HG03108 (cell line): ENCODE measurements around the gene NKAIN2.

Experiments used
- ATAC-seq: cut with Tn5 transposase; IDR thresholded peaks from one replicate; pipeline ENCODE4 v1.9.1; 2021; ENCODE audit warnings: moderate library complexity; ENCODE audit not compliant: unreplicated experiment

NKAIN2 gene

DNA sequence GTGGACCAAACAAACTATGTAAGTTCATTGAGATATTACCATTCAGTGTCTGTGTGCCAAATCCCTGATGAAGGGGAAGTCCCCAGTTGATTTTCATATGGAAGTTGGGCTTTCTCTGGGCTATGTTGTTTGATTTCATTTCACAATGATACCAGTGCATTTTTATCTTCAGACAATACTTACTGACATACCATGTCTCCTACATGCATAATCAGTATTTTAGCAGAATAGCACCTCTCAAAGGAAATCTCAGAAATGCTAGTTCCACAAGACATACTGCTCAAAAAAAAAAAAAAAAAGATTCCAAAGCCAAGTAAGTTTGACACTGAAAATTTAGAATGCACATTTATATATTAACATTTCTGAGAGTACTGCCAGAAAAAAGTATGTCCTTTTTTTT, 989.7 kb downstream of the NKAIN2 start:
- ATAC-seq, result no peak

DNA sequence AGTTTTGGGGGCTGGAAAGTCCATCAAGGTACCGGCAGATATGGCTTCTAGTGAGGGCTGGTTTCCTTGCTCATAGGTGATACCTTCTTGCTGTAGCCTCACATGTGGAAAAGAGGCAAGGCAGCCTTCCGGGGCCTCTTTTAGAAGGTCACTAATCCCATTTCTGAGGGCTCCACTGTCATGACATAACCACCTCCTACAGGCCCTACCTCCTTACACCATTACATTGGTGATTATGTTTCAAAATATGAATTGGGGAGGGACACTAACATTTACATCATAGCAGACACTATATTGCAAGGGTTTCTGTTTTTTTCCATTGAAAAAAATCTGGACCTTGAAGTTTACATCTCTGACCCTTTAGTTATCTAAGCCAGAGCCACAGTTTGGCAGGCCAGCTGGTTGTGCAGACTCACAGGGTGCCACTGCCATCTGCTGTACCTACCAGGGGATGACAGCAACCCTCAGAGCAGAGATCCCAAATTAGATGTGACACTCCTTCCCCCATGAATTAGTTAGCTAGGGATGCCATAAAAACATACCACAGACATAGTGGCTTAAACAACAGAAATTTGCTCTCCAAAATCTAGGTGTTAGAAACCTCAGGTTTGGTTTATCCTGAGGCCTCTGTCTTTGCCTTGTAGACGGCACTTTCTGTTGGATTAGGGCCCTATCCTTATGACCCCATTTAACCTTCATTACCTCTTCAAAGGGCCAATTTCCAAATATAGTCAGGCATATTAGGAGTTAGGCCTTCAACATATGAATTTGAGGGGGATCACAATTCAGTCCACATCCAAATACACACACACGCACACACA, 992.2 kb downstream of the NKAIN2 start:
- no peak for ATAC-seq

DNA sequence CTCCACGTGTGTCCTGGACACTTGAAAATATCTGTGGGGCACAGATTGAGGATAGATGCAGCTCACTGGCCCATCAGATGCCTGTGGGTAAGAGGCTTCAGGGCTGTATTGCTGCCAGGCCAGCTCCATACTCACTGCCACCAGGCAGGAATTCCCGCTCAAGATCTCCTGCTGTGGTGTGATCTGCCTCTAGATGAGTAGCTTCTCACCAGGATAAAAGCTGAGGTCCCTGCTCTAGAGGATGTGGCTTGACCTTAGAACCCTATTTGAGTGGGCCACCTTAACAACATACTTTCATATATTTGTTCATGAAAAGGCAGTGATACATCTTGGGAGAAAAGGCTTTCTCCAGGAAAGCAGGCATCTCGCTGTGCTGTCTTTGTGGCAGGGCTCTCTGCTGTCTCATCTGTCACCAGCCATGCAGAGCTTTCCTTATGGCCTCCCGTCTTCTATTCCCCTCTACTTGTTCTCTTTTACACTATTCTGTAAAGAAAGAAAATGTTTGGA, 992.9 kb downstream of the NKAIN2 start:
- no peak for ATAC-seq

DNA sequence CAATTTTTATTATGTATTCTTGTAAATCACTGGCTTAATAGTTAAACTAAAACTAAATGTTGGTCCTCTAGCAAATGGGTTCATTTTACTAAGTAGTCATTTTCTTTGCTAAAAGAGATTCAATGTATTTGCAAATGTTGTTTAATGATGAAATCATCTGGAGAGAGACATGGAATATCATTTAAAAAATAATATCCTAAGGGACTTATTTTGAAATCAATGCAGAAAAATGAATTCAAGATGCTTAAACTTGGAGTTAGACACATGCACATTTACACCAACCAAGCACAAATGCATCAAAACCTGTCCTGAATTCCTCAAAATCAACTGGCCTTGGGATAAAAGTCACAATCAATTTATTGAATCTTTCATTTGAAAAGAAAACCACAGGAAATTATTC, 993.6 kb downstream of the NKAIN2 start:
- no peak for ATAC-seq

- no peak for ATAC-seq
These were observed 995.4 kb downstream of the NKAIN2 start for GRCh38 chr6:124798942-124799496.

- ATAC-seq, result no peak
These were observed 996.0 kb downstream of the NKAIN2 start for GRCh38 chr6:124799638-124800037.

DNA sequence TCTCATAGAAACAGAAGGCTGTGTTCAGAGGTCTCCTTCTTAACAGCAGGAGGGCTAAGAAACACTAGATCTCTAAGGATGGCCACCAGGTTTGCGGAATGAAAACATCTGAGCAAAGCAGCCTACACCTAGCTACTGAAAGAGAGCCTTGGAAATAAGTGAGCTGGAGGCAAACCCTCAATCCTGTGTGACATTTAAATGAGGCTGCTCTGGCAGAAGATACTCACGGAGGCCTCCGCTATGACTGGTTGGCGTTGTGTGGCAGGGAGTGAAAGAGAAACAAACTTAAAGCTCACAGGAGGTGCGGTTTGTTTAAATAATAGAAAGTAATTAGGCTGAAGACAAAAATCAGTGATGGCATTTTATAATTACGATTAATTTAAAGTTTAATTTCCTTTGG, 996.6 kb downstream of the NKAIN2 start:
- ATAC-seq, result no peak

DNA sequence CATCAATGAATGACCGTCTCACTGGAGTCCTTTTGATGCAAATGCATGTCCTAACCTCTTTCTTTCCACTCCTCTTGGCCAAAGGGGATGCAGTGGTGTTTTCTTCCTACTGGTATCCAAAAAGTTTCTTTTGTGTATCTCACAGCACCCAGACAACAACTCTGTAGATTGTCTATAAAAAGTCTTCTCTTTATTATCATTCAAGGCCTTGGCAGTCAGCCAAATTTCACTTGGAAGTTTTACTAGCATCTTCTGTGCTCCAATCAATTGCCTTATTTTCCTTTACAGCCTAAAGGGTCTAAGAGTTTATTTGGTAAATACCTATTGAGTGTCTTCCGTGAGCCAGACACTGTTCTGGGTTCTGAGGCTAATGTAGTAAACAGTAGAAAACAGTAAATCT, 1008.4 kb downstream of the NKAIN2 start:
- no peak for ATAC-seq

GRCh38 chr6:124819346-124819745, 1015.7 kb downstream of the NKAIN2 start:
- no peak for ATAC-seq

DNA sequence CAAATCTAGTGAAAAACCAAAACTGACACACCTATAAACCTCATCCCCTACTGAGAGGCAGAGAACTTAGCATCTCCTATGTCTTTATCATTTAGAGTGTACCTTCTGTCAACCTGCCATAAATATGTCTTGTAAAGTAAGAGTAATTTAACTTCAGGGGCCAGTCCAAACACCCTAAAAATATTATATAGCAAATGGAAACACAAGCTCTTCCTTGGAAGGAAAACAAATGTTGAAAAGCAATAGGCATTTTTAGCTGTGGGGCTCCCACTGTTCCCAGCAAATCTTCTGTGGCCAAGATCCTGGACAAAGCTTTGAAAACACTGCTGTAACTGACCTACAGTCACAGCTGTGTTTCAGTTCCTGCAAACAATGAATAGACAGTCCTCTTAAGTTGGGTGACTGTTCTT, 1018.5 kb downstream of the NKAIN2 start:
- no peak for ATAC-seq

DNA sequence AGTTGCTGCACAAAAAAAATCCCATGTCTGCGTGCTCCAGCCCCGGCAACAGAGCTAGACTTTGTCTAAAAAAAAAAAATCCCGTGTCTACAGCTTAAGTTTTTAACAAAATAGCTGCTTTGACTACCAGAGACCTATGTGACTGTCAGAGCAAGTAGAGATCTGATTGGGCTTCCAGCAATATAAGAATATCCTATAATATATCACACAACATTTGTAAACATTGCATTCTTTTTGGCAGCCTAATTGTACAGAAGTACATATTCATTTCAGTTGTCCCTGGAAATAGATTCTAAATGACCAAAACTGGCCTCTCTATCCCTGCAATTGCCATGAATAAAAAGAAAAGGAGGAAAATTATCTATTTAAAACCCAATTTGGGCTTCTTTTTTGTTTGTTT, 1019.1 kb downstream of the NKAIN2 start:
- ATAC-seq, result no peak

DNA sequence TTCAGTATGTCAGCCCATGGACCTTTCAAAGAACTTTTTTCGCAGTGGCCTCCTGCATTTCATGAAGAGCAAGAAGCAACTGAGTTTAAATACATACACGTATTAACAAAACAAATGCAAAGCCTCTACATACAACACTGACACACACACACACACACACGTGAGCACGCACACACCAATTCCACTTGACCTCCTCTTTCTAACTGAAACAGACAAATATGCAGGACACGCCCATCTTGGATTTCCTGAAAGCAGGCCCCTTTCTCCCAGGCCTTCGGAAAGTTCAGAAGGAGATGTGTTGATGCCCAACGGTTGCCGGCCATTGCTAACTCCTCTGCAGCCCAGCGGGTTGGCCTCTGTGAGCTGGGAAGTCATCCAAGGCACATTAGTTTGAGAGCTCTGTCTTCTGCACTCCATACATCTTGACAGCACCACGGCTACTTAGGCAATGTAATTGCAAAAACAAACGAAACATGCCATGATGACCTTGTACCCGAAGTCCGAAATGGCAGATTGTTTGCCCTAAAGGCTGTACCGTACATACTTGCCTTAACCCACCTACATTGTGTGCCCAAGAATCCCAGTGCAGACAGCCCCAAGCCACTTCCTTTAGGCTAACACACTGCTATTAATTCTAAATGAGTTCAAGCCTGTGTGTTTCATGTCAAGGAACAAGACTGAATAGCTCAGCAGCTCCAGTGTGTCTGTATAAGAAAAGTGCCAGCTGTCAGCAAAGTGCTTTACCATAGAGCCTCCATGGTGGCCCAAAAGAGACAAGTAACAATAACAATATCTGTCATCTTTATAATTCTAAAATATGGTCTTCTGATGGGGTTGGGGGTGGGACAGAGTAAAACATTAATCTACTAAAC, 1019.8 kb downstream of the NKAIN2 start:
- no peak for ATAC-seq

DNA sequence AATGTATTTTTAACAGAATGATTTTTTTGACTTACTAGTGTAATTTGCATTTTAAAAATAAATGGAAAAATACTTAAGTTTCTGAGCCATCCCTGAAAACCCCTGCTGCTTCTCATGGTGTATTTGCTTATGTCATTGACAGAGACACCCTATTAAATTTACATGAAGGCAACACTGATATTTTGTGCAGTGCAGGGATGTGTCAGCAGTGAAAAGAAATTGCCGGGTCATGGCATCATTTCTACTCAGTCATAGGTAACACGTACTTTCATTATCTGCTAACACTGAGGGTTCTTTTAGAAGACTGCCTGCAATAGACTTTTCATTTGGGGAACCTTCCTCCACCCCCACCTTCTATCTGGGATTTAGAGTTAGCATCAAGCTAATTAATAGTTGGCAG, 1021.9 kb downstream of the NKAIN2 start:
- ATAC-seq, result no peak

GRCh38 chr6:124829822-124830221, 1026.2 kb downstream of the NKAIN2 start:
- ATAC-seq, result no peak

- no peak for ATAC-seq
These were observed 1026.8 kb downstream of the NKAIN2 start for GRCh38 chr6:124830506-124830905.

DNA sequence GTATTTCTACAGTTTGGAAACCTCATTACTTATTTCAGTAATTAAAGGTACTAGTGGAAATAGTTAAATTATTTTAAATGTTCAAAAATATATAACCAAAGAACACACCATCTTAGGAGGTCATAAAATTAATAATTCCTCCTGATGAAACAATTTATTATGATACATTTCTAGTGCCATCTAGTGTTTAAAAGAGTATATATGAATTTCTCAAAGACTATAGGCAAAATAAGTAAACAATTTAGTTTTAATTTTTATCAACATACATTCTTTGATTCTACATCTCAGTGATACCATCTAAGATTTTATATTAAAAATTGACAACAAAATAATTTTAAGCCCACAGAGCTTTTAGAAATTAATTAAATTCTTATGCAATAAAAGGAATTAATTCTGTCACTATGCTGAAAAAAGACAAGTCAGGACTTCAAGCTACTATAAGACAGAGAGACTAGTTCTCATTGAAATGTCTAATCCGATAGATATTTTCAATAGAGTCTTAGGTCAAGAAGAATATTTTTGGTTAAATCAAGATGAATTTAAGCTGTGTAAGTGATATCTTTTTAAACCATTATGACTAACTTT, 1050.8 kb downstream of the NKAIN2 start:
- no peak for ATAC-seq

- ATAC-seq, result no peak
These were observed 1054.1 kb downstream of the NKAIN2 start for GRCh38 chr6:124857746-124858145.

DNA sequence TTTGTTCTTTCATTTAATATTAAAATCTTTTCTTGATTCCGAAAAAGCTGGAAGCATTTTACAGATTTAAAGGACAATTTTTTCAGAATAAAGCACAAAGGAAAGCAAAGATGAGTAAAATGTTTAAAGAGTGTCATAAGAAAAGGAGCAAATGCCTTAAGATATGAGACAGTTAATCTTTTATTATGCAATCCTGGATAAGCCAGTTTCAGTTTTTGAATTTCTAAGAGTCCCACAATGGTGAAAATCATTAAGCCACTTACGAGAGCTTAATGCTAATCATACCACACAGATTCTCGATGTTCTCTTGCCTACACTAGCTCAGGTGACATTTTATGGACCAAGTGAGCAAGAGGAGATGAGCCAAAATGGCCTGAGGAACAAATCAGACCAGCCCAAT, 1054.9 kb downstream of the NKAIN2 start:
- ATAC-seq, result no peak

- ATAC-seq, result no peak
These were observed 1055.7 kb downstream of the NKAIN2 start for GRCh38 chr6:124859366-124859765.

DNA sequence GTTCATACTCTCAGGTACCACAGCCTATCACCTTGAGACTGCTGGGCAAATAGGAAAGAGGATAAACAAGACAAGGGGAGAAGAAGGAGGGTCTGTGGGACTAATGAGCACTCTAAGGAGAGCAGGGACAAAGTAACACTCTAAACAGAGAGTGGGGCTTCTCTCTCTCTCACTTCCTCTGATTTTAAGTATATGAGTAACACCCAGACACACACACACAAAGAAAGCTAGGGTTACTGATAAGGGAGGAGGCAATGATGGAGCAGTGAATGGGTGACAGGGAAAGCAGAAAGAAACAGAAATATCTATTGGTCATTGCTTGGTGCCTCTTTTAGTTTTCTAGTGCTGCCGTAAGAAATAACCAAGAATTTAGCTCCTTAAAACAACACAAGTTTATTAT, 1062.4 kb downstream of the NKAIN2 start:
- ATAC-seq, result no peak

GRCh38 chr6:124867121-124867520, 1063.5 kb downstream of the NKAIN2 start:
- no peak for ATAC-seq
